Esophagus muscularis mucosa (tissue), 4 donors: Measurements from ENCODE around the gene BASP1. TPM values are rescaled to one million over a fixed set of nuclear protein-coding genes. Genes with fewer than 3 reads are reported as not detected.
"Not testable (repeated sequence)": the region's sequence is repeated elsewhere in the genome, so short reads cannot be mapped to it uniquely, and the experiment has no call there.

ENCODE experiments used
- DNase-seq: peaks from one replicate; pipeline ENCODE4 v3.0.0-alpha.2; 2017; ENCODE audit errors: extremely low spot score
- H3K27ac ChIP-seq, 4 donors: fragments of 200-600 bp; sonication (generic); replicated peaks in 1 of 4; 1 replicate in 3 of 4; 2 replicates in 1 of 4; pipeline ENCODE4 v1.5.1; 2016 to 2019; ENCODE audit warnings: mild to moderate bottlenecking in 1 of 4
- H3K27me3 ChIP-seq, 4 donors: fragments of 200-600 bp; sonication (generic); one replicate each; pipeline versions ENCODE4 v1.5.1 to v1.6.0; 2016 to 2019
- H3K36me3 ChIP-seq, 4 donors: fragments of 200-600 bp; sonication (generic); one replicate each; pipeline ENCODE4 v1.5.1; 2016 to 2019
- H3K4me1 ChIP-seq, 4 donors: fragments of 200-600 bp; sonication (generic); one replicate each; pipeline ENCODE4 v1.5.1; 2016 to 2019
- H3K4me3 ChIP-seq, 4 donors: fragments of 200-600 bp; sonication (generic); 1 replicate in 2 of 4; 2 replicates in 2 of 4; pipeline ENCODE4 v1.5.1; 2016 to 2019; ENCODE audit warnings: mild to moderate bottlenecking in 4 of 4, moderate library complexity in 1 of 4
- H3K9me3 ChIP-seq, 4 donors: fragments of 200-600 bp; sonication (generic); 1 replicate in 3 of 4; 2 replicates in 1 of 4; pipeline ENCODE4 v1.5.1; 2016 to 2019
- EP300 ChIP-seq: sonication (generic); formaldehyde crosslinking; IDR thresholded peaks from one replicate; pipeline ENCODE4 v1.6.1; 2017; ENCODE audit warnings: antibody characterized with exemption
- POLR2A ChIP-seq: fragments of 450-650 bp; IDR thresholded peaks from one replicate; pipeline ENCODE4 v1.6.1; 2017; ENCODE audit warnings: antibody characterized with exemption, moderate library complexity, mild to moderate bottlenecking, low read depth
- POLR2AphosphoS5 ChIP-seq, 2 donors: sonication (generic); formaldehyde crosslinking; IDR thresholded peaks; one replicate each; pipeline ENCODE4 v1.6.1; 2017; ENCODE audit warnings: antibody characterized with exemption in 2 of 2
- WGBS: methylation state at CpG from one replicate; pipeline ENCODE4 v1.1.5; 2018; 5-methylcytosine and 5-hydroxymethylcytosine counted together
- intact Hi-C: fragments of 100-400 bp; cut with DNase I; formaldehyde crosslinking; loops from one replicate; pipeline ENCODE4 v1.15.1; 2023
- total RNA-seq, 4 donors: library from RNA; depleted of rRNA; stranded (reverse); fragments of >200 nt; gene quantifications; one replicate each; pipeline versions ENCODE4 v1.1.0 to v1.2.1, GENCODE V29; 2016
- TF ChIP-seq, protein P1 (sequence below), 3 experiments: fragments of 200-600 bp in 2 of 3; fragments of 450-650 bp in 1 of 3; sonication (generic) in 2 of 3; IDR thresholded peaks; one replicate each; pipeline ENCODE4 v1.5.1; 2017 to 2019; ENCODE audit warnings: antibody characterized with exemption in 3 of 3, mild to moderate bottlenecking in 2 of 3, moderate library complexity in 1 of 3

Gene BASP1
- total RNA-seq, 4 donors from 2014 or later = 5.4 to 19.7 (median 6.6) TPM

DNA sequence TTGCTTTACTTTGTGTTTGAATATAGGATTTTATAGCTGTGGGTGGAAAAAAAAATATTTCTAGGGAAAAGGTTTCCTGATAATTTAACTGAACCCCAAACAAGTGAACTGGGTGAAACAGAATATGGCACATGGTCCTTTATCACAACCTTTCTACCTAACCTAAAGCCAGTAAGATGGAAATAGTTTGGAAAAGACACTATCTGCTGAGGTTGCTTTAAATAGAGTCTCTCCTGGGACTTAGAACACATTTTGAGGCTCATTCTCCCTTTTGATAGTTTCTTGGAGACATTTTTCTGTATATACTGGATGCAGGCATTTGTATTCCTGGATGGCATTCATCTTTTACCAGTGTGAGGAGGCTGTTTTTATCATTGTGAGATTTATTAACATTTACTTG lies 39.4 kb downstream of the BASP1 start:
- Histone ChIP-seq H3K27ac (no peak overlapping the region), H3K9me3 (no peaks in the 10 kb centered on the region), H3K4me1 (no peaks in the 10 kb centered on the region), H3K4me3 (no peak overlapping the region), H3K27me3 (no peaks in the 10 kb centered on the region), H3K36me3 (no peaks in the 10 kb centered on the region)
- TF ChIP-seq EP300 (no peak), POLR2AphosphoS5 (IDR thresholded peaks at IDR 0.05) (no peak), POLR2A (no peak)
- TF ChIP-seq, protein P1, sequence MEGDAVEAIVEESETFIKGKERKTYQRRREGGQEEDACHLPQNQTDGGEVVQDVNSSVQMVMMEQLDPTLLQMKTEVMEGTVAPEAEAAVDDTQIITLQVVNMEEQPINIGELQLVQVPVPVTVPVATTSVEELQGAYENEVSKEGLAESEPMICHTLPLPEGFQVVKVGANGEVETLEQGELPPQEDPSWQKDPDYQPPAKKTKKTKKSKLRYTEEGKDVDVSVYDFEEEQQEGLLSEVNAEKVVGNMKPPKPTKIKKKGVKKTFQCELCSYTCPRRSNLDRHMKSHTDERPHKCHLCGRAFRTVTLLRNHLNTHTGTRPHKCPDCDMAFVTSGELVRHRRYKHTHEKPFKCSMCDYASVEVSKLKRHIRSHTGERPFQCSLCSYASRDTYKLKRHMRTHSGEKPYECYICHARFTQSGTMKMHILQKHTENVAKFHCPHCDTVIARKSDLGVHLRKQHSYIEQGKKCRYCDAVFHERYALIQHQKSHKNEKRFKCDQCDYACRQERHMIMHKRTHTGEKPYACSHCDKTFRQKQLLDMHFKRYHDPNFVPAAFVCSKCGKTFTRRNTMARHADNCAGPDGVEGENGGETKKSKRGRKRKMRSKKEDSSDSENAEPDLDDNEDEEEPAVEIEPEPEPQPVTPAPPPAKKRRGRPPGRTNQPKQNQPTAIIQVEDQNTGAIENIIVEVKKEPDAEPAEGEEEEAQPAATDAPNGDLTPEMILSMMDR (IDR thresholded peaks at IDR 0.05) = no peak
- DNase-seq = no peak
- intact Hi-C loops = no loop called here

DNA sequence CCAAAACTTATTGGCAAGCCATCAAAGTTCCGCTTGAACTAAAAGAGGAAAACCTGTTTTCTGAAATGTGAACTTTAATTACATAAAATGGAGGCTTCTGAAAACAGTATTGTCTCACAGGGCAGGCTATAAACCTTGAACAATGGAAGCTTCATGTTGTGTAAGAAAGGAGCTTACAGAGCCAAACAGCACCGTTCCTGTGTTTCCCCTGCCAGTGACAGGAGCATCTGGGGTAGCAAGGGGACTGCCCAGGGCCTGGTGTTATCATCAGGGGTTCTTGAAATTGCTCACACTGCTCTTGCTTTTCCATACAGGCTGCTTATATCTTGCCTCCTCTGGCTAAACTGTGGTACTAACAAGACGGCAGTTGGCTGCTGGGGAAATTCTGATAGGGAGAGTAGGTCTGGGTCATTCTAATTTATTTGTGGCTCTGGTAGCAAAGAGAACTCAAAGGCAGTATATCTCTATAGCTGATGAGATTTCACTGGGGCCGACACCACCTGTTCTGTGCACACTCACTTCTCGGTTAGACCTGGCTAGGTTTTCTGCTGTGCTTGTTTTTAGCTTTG lies 40.4 kb downstream of the BASP1 start:
- no peak for DNase-seq
- TF ChIP-seq EP300 = no peak
- TF ChIP-seq POLR2AphosphoS5 (IDR thresholded peaks at IDR 0.05) = no peak
- no peak for TF ChIP-seq POLR2A
- TF ChIP-seq, protein P1 (IDR thresholded peaks at IDR 0.05) = no peak
- H3K27ac ChIP-seq = no peak overlapping the region
- 82% methylated on average over 5 of the region's 5 CpGs for WGBS
- H3K9me3 ChIP-seq = no peaks in the 10 kb centered on the region
- intact Hi-C loops = no loop called here
- no peaks in the 10 kb centered on the region for H3K27me3 ChIP-seq
- H3K4me1 ChIP-seq = no peaks in the 10 kb centered on the region
- H3K36me3 ChIP-seq = no peaks in the 10 kb centered on the region
- H3K4me3 ChIP-seq = no peak overlapping the region

DNA sequence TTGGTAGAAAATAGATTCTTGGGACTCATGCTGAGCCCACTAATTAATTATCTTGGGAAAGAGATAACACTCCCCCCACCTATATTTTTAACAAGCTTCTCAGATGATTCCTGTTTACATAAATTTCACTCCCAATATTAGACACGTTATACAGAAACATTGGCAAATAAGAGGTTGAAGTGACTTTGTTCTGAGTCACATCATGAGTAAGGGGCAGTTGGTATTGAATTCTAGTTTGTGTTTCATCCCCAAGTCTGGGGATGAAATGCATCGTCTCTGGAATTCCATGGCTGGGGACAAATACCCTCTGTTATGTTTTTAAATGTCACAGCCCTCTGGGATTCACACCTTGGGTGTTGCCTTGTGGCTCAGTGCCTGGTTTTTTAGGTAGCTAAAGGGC lies 41.0 kb downstream of the BASP1 start:
- Histone ChIP-seq H3K27ac (no peak overlapping the region), H3K36me3 (no peaks in the 10 kb centered on the region), H3K4me1 (no peaks in the 10 kb centered on the region), H3K27me3 (no peaks in the 10 kb centered on the region), H3K9me3 (no peaks in the 10 kb centered on the region), H3K4me3 (no peak overlapping the region)
- WGBS = 95% methylated on average over 2 of the region's 2 CpGs
- no peak for DNase-seq
- intact Hi-C loops = no loop called here
- TF ChIP-seq POLR2A (no peak), POLR2AphosphoS5 (IDR thresholded peaks at IDR 0.05) (no peak), EP300 (no peak)
- TF ChIP-seq, protein P1 (IDR thresholded peaks at IDR 0.05) = no peak

DNA sequence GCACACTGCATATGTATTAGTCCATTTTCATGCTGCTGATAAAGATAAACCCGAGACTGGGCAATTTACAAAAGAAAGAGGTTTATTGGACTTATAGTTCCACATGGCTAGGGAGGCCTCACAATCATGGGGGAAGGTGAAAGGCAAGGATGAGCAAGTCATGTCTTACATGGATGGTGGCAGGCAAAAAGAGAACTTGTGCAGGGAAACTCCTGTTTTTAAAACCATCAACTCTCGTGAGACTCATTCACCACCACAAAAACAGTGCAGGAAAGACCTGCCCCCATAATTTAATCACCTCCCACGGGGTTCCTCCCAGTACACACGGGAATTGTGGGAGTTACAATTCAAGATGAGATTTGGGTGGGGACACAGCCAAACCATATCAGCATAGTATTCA lies 41.6 kb downstream of the BASP1 start:
- H3K36me3 ChIP-seq, H3K27me3 ChIP-seq, H3K4me3 ChIP-seq, H3K4me1 ChIP-seq, H3K9me3 ChIP-seq, DNase-seq, H3K27ac ChIP-seq, intact Hi-C loops: not testable (repeated sequence)
- 92% methylated on average over 4 of the region's 4 CpGs for WGBS

DNA sequence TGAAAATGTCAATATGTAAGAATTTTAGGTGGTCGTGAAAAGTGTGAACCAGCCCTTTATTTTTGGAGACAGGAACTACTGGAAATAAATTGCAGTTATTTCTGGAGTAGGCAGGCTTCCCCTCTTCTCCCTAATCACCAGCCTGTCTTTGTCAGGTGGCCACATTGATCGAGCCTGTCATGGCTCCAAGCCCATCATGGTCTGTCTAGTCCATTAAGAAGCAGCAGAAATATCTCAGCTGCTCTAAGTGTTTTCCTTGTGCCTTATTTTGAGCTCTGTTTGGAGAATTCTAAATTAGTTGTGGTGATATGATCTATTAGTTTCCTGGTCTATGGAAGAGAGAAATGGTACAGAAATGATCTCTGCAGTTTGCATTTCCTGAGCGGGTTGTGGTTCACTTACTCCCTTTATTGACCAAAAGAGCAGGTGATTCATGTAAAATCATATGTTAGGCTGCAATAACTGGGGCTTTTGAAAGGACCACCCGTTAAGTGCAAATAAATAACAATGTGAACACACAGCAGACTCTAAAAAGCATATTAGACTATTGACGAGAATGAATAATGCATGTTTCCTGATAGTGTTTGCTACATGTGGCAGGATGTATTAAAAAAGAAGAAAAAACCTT lies 42.3 kb downstream of the BASP1 start:
- intact Hi-C loops = no loop called here
- Histone ChIP-seq H3K4me3 (no peak overlapping the region), H3K9me3 (no peaks in the 10 kb centered on the region), H3K27ac (no peak overlapping the region), H3K27me3 (no peaks in the 10 kb centered on the region), H3K36me3 (no peaks in the 10 kb centered on the region), H3K4me1 (no peaks in the 10 kb centered on the region)
- DNase-seq = no peak
- WGBS = 71% methylated on average over 5 of the region's 5 CpGs
- TF ChIP-seq POLR2AphosphoS5 (IDR thresholded peaks at IDR 0.05) (no peak), EP300 (no peak)
- TF ChIP-seq, protein P1 (IDR thresholded peaks at IDR 0.05) = no peak
